ENCODE results near the gene TOP3A. TPM values are rescaled to one million over a fixed set of nuclear protein-coding genes. Genes with fewer than 3 reads are reported as not detected.

Gene TOP3A
- total and polyA plus RNA-seq, 2 of the 13 experiments (the other 11 are each of a cell fraction or from before 2014, with no cell fraction given), result 16.9 to 36.8 TPM

GRCh38 chr17:18314731-18315561 lies at the start of gene TOP3A, which contains the start of gene SMCR8 (continued):
- TF ChIP-seq ZNF142 (CRISPR knock-in tag; IDR thresholded peaks at IDR 0.05) (peak; percentile 49; the same call in 1 of the 2 replicates), NFYC (CRISPR knock-in tag; IDR thresholded peaks at IDR 0.05) (peak; percentile 50; the same call in 1 of the 2 replicates), ZNF598 (CRISPR knock-in tag; IDR thresholded peaks at IDR 0.05; ENCODE audit: borderline replicate concordance) (peak; percentile 42; the same call in 1 of the 2 replicates), SUZ12 (IDR thresholded peaks at IDR 0.05; ENCODE audit: low read depth, low read length) (peak; percentile 45), TARDBP (CRISPR knock-in tag; IDR thresholded peaks at IDR 0.05) (peak; percentile 82), MEIS1 (CRISPR knock-in tag; IDR thresholded peaks at IDR 0.05; ENCODE audit: borderline replicate concordance) (peak; percentile 64; the same call in 1 of the 2 replicates), ZNF17 (CRISPR knock-in tag; IDR thresholded peaks at IDR 0.05) (peak; percentile 89; the same call in 1 of the 2 replicates), KLF16 (CRISPR knock-in tag; IDR thresholded peaks at IDR 0.05) (peak; percentile 57 to 79; a peak in 1 of 4 replicates), ZNF230 (CRISPR knock-in tag; IDR thresholded peaks at IDR 0.05) (peak; percentile 72), KDM4B (CRISPR knock-in tag; IDR thresholded peaks at IDR 0.05) (0 out of 2 replicates have a peak, but pooled peaks have one; percentile 38), NCOA1 (CRISPR knock-in tag; IDR thresholded peaks at IDR 0.05) (peak; percentile 74; the same call in 1 of the 2 replicates), GABPA (IDR thresholded peaks at IDR 0.05; ENCODE audit: low read depth, low read length) (peak; percentile 81), GABPA (CRISPR knock-in tag; IDR thresholded peaks at IDR 0.05; ENCODE audit: low read depth) (peak; percentile 94), KAT8 (CRISPR knock-in tag; IDR thresholded peaks at IDR 0.05) (peak; percentile 98), KDM5A (IDR thresholded peaks at IDR 0.05; ENCODE audit: borderline replicate concordance, low read length) (peak; percentile 99), RBFOX2 (IDR thresholded peaks at IDR 0.05; ENCODE audit: low read depth, low read length) (peak; percentile 82), ZNF367 (CRISPR knock-in tag; IDR thresholded peaks at IDR 0.05; ENCODE audit: borderline replicate concordance) (no peak), TAF1 (CRISPR knock-in tag; IDR thresholded peaks at IDR 0.05) (peak; percentile 78), ZFP36L1 (CRISPR knock-in tag; IDR thresholded peaks at IDR 0.05) (0 out of 2 replicates have a peak, but pooled peaks have one; percentile 23), ZNF704 (CRISPR knock-in tag; IDR thresholded peaks at IDR 0.05; ENCODE audit: borderline replicate concordance) (0 out of 2 replicates have a peak, but pooled peaks have one; percentile 36)

Data from HepG2 (cell line).